ENCODE data around the gene PDE8A. TPM values are rescaled to one million over a fixed set of nuclear protein-coding genes. Genes with fewer than 3 reads are reported as not detected.
"Not testable (repeated sequence)": the region's sequence is repeated elsewhere in the genome, so short reads cannot be mapped to it uniquely, and the experiment has no call there.

PDE8A gene
- total RNA-seq, 1 donor from 2014 or later = 80.0 TPM

GRCh38 chr15:85011160-85011571, 29.5 kb downstream of the PDE8A start:
- no peak for DNase-seq (ENCODE audit: low spot score)

- not testable (repeated sequence) for DNase-seq (ENCODE audit: low spot score)
These were observed 30.1 kb downstream of the PDE8A start for GRCh38 chr15:85011724-85012123.

- no peak for DNase-seq (ENCODE audit: low spot score)
These were observed 32.1 kb downstream of the PDE8A start for GRCh38 chr15:85013785-85014184.

GRCh38 chr15:85014932-85015331, 33.3 kb downstream of the PDE8A start:
- no peak for DNase-seq (ENCODE audit: low spot score)

- no peak for DNase-seq (ENCODE audit: low spot score)
These were observed 34.6 kb downstream of the PDE8A start for GRCh38 chr15:85016275-85016674.

- DNase-seq (ENCODE audit: low spot score) = no peak
These were observed 38.3 kb downstream of the PDE8A start for GRCh38 chr15:85019815-85020590.

- no peak for DNase-seq (ENCODE audit: low spot score)
These were observed 39.8 kb downstream of the PDE8A start for GRCh38 chr15:85021409-85021808.

- no peak for DNase-seq (ENCODE audit: low spot score)
These were observed 41.3 kb downstream of the PDE8A start for GRCh38 chr15:85022860-85023403.

GRCh38 chr15:85024003-85024402, 42.3 kb downstream of the PDE8A start:
- DNase-seq (ENCODE audit: low spot score) = no peak

GRCh38 chr15:85024509-85025336, 43.1 kb downstream of the PDE8A start:
- no peak for DNase-seq (ENCODE audit: low spot score)

GRCh38 chr15:85025516-85026251, 44.0 kb downstream of the PDE8A start:
- no peak for DNase-seq (ENCODE audit: low spot score)

GRCh38 chr15:85026304-85027032, 44.8 kb downstream of the PDE8A start:
- DNase-seq (ENCODE audit: low spot score) = peak; percentile 47

- DNase-seq (ENCODE audit: low spot score) = peak; percentile 51
These were observed 45.4 kb downstream of the PDE8A start for GRCh38 chr15:85027033-85027380.

- no peak for DNase-seq (ENCODE audit: low spot score)
These were observed 45.8 kb downstream of the PDE8A start for GRCh38 chr15:85027421-85027820.

GRCh38 chr15:85028416-85028815, 46.8 kb downstream of the PDE8A start:
- no peak for DNase-seq (ENCODE audit: low spot score)

- DNase-seq (ENCODE audit: low spot score) = no peak
These were observed 47.6 kb downstream of the PDE8A start for GRCh38 chr15:85029221-85029620.

- DNase-seq (ENCODE audit: low spot score) = no peak
These were observed 48.8 kb downstream of the PDE8A start for GRCh38 chr15:85030301-85030929.

- no peak for DNase-seq (ENCODE audit: low spot score)
These were observed 49.7 kb downstream of the PDE8A start for GRCh38 chr15:85031086-85031943.

GRCh38 chr15:85031944-85032558, 50.4 kb downstream of the PDE8A start:
- DNase-seq (ENCODE audit: low spot score) = no peak

All from mucosa of gallbladder (tissue), 1 donor.